Brain microvascular endothelial cell (primary cell): Measurements from ENCODE around the gene CHIC1.
"Not testable (repeated sequence)": the region's sequence is repeated elsewhere in the genome, so short reads cannot be mapped to it uniquely, and the experiment has no call there.

Experiments used
- DNase-seq: peaks from one replicate; pipeline ENCODE4 v3.0.0-alpha.2; 2020
- H3K27ac ChIP-seq: fragments of 250-450 bp; sonication (Bioruptor Pico); 2 replicates; pipeline ENCODE4 v1.5.1; 2020; ENCODE audit warnings: mild to moderate bottlenecking, moderate library complexity
- H3K27me3 ChIP-seq: fragments of 250-450 bp; sonication (Bioruptor Pico); replicated peaks from 2 replicates; pipeline ENCODE4 v1.5.1; 2020; ENCODE audit warnings: mild to moderate bottlenecking
- H3K36me3 ChIP-seq: fragments of 250-450 bp; sonication (Bioruptor Pico); replicated peaks from 2 replicates; pipeline ENCODE4 v1.5.1; 2020; ENCODE audit warnings: mild to moderate bottlenecking
- H3K4me3 ChIP-seq: 2 replicates; pipeline ENCODE4 v1.5.1; 2011; ENCODE audit warnings: low read depth, mild to moderate bottlenecking, control low read depth, low read length, moderate library complexity
- in situ Hi-C: cut with HindIII; loops from 2 replicates; pipeline ENCODE4 v1.10.0; 2017; ENCODE audit warnings: low sequenced_read_pairs, low pct_ligation_motif_present
- TF ChIP-seq, protein P1 (sequence below): IDR thresholded peaks from 2 replicates; pipeline ENCODE4 v1.5.1; 2011; ENCODE audit warnings: low read depth, mild to moderate bottlenecking, moderate library complexity, low read length, control low read depth, inconsistent platforms; ENCODE audit errors: missing control alignments

The CHIC1 gene

DNA sequence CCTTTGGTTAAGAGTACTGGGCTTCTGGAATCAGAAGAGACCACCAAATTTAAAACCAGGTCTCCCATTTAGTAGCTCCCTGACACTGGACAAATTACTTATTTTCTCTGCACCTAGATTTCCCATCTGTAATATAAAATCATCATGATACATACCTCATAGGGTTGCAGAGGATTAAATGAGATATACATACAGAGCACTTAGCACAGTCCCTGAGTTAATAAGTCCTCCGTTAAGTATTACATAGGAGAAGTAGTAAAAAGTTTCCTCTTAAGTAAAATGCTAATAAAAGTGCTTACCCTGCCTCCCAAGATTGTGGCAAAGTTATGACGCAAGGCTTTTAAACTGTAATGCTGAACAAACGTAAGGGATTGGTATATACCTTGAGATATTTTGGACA, 539 bp upstream of the CHIC1 start:
- Histone ChIP-seq H3K27me3 (no peaks in the 10 kb centered on the region), H3K27ac (no peak overlapping the region), H3K36me3 (no peaks in the 10 kb centered on the region), H3K4me3 (peak overlapping the region; percentile 70)
- in situ Hi-C loops: no loop called here
- DNase-seq: no peak
- TF ChIP-seq, protein P1, sequence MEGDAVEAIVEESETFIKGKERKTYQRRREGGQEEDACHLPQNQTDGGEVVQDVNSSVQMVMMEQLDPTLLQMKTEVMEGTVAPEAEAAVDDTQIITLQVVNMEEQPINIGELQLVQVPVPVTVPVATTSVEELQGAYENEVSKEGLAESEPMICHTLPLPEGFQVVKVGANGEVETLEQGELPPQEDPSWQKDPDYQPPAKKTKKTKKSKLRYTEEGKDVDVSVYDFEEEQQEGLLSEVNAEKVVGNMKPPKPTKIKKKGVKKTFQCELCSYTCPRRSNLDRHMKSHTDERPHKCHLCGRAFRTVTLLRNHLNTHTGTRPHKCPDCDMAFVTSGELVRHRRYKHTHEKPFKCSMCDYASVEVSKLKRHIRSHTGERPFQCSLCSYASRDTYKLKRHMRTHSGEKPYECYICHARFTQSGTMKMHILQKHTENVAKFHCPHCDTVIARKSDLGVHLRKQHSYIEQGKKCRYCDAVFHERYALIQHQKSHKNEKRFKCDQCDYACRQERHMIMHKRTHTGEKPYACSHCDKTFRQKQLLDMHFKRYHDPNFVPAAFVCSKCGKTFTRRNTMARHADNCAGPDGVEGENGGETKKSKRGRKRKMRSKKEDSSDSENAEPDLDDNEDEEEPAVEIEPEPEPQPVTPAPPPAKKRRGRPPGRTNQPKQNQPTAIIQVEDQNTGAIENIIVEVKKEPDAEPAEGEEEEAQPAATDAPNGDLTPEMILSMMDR: no peak

DNA sequence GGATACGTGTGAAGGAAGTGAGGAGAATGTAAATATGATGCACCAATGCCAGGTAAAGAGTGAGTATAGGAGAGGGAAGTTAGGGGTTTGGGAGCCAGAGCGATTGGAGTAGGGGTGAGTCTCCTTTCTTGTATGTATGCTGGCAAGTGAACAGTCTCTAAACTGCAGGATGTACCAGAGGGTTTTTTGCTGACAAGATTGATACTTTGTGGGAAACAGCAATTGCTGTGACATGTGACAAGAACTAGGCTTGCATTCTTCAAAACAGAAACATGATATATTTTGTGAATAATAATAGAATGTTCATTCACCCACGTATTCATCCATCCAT, 706 bp downstream of the CHIC1 start:
- in situ Hi-C loops: no loop called here
- no peak for DNase-seq
- no peaks in the 10 kb centered on the region for H3K36me3 ChIP-seq
- H3K4me3 ChIP-seq: peak overlapping the region; percentile 70
- peak overlapping the region; percentile 73 for H3K27ac ChIP-seq
- H3K27me3 ChIP-seq: no peaks in the 10 kb centered on the region
- TF ChIP-seq, protein P1: no peak

DNA sequence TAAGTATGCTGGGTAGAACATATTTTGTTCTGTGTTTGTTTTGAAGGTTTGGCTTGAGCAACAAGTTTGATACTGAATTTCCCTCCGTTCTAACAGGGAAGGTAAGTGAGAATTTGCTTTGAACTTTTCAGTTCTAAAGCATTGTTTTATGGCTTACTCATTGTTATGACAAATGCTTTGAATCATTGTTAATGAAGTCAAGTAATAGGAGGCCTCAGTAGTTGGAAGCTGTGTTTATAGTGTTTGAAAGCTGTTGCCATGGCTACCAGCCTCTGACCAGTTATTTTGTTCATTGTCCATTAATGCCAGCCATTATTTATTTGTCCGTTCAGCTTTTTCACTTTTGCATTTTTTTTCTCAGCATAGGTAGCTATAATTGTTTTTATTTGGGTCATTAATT, 14.4 kb downstream of the CHIC1 start:
- DNase-seq: peak; percentile 90
- in situ Hi-C loops: no loop called here
- TF ChIP-seq, protein P1: no peak

DNA sequence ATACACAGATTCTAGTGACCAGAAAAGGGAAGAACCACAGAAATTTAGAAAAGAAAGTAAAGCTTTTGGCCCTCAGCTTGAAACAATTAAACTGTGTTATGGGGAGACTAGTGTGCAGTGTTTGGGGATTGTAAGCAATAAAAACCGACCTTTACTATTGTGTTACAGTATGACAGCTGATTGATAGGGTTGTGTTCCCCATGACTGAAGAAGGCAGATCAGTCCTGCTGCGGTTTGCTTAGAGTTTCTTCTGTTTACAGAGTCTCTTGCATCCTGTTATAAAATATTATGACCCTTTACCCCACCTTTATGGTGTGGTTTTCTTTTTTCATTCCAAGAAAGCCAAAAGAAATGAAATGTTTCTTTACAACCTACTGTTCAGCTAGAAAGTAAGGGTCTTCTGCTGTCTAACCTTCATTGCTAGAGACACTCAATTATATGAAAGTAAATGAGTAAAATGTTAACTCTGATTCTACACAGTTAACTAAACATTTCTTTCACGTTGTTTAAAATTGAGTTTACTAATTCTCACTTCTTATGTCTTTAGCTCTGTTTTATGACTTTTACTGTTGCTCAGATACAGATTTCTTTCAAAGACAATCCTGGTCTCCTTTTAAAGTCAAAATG, 18.1 kb downstream of the CHIC1 start:
- DNase-seq: no peak
- in situ Hi-C loops: no loop called here
- Histone ChIP-seq H3K27ac (no peak overlapping the region), H3K4me3 (no peak overlapping the region), H3K27me3 (no peaks in the 10 kb centered on the region), H3K36me3 (no peaks in the 10 kb centered on the region)
- TF ChIP-seq, protein P1: no peak

More for the DNA sequence above, 14.4 kb downstream of the CHIC1 start:
- no peaks in the 10 kb centered on the region for H3K36me3 ChIP-seq
- no peak overlapping the region for H3K4me3 ChIP-seq
- H3K27me3 ChIP-seq: no peaks in the 10 kb centered on the region
- peak overlapping the region; percentile 68 for H3K27ac ChIP-seq

DNA sequence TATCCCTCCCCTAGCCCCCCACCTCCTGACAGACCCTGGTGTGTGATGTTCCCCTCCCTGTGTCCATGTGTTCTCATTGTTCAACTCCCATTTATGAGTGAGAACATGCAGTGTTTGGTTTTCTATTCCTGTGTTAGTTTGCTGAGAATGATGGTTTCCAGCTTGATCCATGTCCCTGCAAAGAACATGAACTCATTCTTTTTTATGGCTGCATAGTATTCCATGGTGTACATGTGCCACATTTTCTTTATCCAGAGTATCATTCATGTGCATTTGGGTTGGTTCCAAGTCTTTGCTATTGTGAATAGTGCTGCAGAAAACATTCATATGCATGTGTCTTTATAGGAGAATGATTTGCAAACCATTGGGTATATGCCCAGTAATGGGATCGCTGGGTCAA, 34.8 kb downstream of the CHIC1 start:
- in situ Hi-C loops, H3K27ac ChIP-seq, DNase-seq, H3K27me3 ChIP-seq, H3K4me3 ChIP-seq, H3K36me3 ChIP-seq: not testable (repeated sequence)

DNA sequence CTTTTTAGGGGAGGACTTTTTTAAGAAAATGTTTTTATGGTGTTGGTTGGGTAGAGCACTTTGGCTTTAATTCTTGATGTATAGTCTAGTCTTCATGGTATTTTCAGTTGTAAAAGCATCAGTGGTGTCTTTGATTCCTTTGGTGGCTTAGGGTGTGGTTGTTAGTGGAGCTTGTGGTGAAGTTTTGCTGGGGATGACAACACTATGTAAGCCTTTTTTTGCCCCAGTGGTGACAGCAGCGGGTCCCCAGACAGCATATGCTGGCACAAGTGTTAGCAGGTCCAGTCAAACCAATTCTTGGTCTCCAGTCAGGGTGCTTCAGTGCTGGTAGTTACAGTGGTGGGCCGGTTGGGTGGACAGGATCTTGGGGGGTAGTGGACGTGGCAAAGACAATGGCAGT, 52.0 kb downstream of the CHIC1 start:
- H3K27ac ChIP-seq: no peak overlapping the region
- no peaks in the 10 kb centered on the region for H3K27me3 ChIP-seq
- no peak for DNase-seq
- TF ChIP-seq, protein P1: no peak
- no peaks in the 10 kb centered on the region for H3K36me3 ChIP-seq
- no peak overlapping the region for H3K4me3 ChIP-seq
- in situ Hi-C loops: no loop called here

DNA sequence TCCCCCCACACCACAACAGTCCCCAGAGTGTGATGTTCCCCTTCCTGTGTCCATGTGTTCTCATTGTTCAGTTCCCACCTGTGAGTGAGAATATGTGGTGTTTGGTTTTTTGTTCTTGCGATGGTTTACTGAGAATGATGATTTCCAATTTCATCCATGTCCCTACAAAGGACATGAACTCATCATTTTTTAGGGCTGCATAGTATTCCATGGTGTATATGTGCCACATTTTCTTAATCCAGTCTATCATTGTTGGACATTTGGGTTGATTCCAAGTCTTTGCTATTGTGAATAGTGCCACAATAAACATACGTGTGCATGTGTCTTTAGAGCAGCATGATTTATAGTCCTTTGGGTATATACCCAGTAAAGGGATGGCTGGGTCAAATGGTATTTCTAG, 78.7 kb downstream of the CHIC1 start:
- in situ Hi-C loops, DNase-seq, H3K36me3 ChIP-seq, H3K4me3 ChIP-seq, H3K27me3 ChIP-seq, H3K27ac ChIP-seq: not testable (repeated sequence)
